Measurements from ENCODE around the gene ARMCX2. TPM values are rescaled to one million over a fixed set of nuclear protein-coding genes. Genes with fewer than 3 reads are reported as not detected.
"Not testable (repeated sequence)": the region's sequence is repeated elsewhere in the genome, so short reads cannot be mapped to it uniquely, and the experiment has no call there.

ARMCX2 gene
- total and polyA plus RNA-seq, 8 donors, result 4.2 to 35.3 (median 9.2) TPM

DNA sequence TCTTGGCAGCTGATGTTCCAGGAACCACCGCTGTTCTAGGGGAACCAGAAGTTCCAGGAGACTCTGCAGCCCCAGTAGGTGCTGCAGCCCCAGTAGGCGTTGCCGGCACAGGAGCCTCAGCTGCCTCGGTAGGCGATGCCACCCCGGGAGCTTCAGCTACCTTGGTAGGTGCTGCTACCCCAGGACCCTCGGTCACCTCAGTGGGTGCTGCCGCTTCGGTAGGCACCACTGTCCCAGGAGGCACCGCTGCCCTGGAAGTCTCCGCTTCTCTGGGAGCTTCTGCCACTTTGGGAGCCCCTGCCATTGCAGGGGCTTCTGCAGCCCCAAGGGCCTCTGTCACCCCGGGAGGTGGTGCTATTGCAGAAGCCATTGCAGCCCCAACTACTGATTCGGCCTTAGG, 2.8 kb downstream of the ARMCX2 start:
- H3K27me3 ChIP-seq, result peaks cover 0 to 5% (median 0%) of the 10 kb centered on the region in 3 donors
- intact Hi-C loops (cut with DNase I; ENCODE audit: low total_unique reads), result no loop called here
- H3K9me3 ChIP-seq, result no peaks in the 10 kb centered on the region
- DNase-seq, result no peak
- no peak for TF ChIP-seq POLR2A (IDR thresholded peaks at IDR 0.05)
- TF ChIP-seq POLR2AphosphoS5 (IDR thresholded peaks at IDR 0.05), result no peak
- TF ChIP-seq, protein P1, sequence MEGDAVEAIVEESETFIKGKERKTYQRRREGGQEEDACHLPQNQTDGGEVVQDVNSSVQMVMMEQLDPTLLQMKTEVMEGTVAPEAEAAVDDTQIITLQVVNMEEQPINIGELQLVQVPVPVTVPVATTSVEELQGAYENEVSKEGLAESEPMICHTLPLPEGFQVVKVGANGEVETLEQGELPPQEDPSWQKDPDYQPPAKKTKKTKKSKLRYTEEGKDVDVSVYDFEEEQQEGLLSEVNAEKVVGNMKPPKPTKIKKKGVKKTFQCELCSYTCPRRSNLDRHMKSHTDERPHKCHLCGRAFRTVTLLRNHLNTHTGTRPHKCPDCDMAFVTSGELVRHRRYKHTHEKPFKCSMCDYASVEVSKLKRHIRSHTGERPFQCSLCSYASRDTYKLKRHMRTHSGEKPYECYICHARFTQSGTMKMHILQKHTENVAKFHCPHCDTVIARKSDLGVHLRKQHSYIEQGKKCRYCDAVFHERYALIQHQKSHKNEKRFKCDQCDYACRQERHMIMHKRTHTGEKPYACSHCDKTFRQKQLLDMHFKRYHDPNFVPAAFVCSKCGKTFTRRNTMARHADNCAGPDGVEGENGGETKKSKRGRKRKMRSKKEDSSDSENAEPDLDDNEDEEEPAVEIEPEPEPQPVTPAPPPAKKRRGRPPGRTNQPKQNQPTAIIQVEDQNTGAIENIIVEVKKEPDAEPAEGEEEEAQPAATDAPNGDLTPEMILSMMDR (IDR thresholded peaks at IDR 0.05), result no peak
- no peak for TF ChIP-seq EP300 (IDR thresholded peaks at IDR 0.05)
- H3K36me3 ChIP-seq, result peaks cover 0 to 13% (median 4%) of the 10 kb centered on the region in 4 donors
- 83 to 100% (median 90%) methylated on average over 1 to 13 of the region's 13 CpGs for WGBS, 5 donors
- no peak overlapping the region for H3K4me3 ChIP-seq
- H3K4me1 ChIP-seq, result peaks cover 0 to 9% (median 2%) of the 10 kb centered on the region in 4 donors
- H3K27ac ChIP-seq, result no peak overlapping the region

DNA sequence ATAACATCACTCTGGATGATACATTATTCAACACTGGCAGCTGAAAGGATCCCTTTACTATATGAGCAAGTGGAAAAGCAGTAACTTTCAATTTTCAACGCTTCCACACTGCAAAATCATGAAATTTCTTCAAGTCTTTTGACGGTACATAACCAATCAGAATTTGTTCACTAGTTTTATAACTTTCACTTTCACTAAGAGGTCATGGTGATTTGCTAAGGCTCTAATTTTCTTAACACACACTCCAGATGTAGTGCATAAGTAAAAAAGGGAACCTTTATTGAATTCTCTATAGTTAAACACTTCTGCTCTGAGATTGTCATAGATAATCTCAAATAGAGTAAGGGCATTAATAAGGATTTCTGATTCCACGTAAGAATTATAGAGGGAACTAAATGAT, 4.1 kb downstream of the ARMCX2 start:
- H3K27me3 ChIP-seq, result peaks cover 0 to 5% (median 0%) of the 10 kb centered on the region in 3 donors
- 61 to 71% (median 65%) methylated on average over 3 of the region's 3 CpGs for WGBS, 5 donors
- no peak overlapping the region for H3K4me3 ChIP-seq
- peaks cover 0 to 13% (median 4%) of the 10 kb centered on the region in 4 donors for H3K36me3 ChIP-seq
- no peak for DNase-seq
- intact Hi-C loops (cut with DNase I; ENCODE audit: low total_unique reads), result no loop called here
- no peak overlapping the region for H3K27ac ChIP-seq
- no peaks in the 10 kb centered on the region for H3K9me3 ChIP-seq
- peaks cover 0 to 9% (median 2%) of the 10 kb centered on the region in 4 donors for H3K4me1 ChIP-seq
- TF ChIP-seq POLR2A (IDR thresholded peaks at IDR 0.05) (no peak), EP300 (IDR thresholded peaks at IDR 0.05) (no peak), POLR2AphosphoS5 (IDR thresholded peaks at IDR 0.05) (no peak)
- TF ChIP-seq, protein P1 (IDR thresholded peaks at IDR 0.05), result no peak

DNA sequence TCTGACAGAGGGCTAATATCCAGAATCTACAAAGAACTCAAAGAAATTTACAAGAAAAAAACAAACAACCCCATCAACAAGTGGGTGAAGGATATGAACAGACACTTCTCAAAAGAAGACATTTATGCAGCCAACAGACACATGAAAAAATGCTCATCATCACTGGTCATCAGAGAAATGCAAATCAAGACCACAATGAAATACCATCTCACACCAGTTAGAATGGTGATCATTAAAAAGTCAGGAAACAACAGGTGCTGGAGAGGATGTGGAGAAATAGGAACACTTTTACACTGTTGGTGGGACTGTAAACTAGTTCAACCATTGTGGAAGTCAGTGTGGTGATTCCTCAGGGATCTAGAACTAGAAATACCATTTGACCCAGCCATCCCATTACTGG, 11.9 kb downstream of the ARMCX2 start:
- H3K36me3 ChIP-seq; DNase-seq; H3K9me3 ChIP-seq; H3K4me3 ChIP-seq; H3K4me1 ChIP-seq; H3K27me3 ChIP-seq; intact Hi-C loops (cut with DNase I; ENCODE audit: low total_unique reads); H3K27ac ChIP-seq: not testable (repeated sequence)

DNA sequence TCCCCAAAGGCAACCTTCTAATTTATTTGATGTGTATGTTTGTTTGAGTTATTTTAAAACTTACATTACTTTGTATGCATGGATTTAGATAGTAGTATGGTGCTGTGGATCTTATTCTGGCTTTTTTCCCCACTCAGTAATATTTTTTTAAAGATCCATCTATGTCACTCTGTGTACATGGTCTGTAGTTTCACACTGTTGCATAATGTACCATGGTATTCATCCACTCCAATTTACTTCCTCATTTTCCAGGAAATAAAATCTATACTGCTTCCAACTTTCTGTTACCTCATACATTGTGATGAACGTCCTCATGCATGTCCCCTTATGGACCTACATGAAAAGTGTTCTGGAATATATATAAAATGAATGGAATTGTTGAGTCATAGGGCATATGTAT, 17.6 kb downstream of the ARMCX2 start:
- H3K9me3 ChIP-seq, result no peaks in the 10 kb centered on the region
- H3K27ac ChIP-seq, result no peak overlapping the region
- DNase-seq, result no peak
- no peak overlapping the region for H3K4me3 ChIP-seq
- no peaks in the 10 kb centered on the region for H3K27me3 ChIP-seq
- TF ChIP-seq, protein P1 (IDR thresholded peaks at IDR 0.05), result no peak
- TF ChIP-seq EP300 (IDR thresholded peaks at IDR 0.05), result no peak
- TF ChIP-seq POLR2AphosphoS5 (IDR thresholded peaks at IDR 0.05), result no peak
- TF ChIP-seq POLR2A (IDR thresholded peaks at IDR 0.05), result no peak
- 33 to 85% (median 51%) methylated on average over 1 of the region's 1 CpG for WGBS, 5 donors
- intact Hi-C loops (cut with DNase I; ENCODE audit: low total_unique reads), result no loop called here
- no peaks in the 10 kb centered on the region for H3K4me1 ChIP-seq
- no peaks in the 10 kb centered on the region for H3K36me3 ChIP-seq

DNA sequence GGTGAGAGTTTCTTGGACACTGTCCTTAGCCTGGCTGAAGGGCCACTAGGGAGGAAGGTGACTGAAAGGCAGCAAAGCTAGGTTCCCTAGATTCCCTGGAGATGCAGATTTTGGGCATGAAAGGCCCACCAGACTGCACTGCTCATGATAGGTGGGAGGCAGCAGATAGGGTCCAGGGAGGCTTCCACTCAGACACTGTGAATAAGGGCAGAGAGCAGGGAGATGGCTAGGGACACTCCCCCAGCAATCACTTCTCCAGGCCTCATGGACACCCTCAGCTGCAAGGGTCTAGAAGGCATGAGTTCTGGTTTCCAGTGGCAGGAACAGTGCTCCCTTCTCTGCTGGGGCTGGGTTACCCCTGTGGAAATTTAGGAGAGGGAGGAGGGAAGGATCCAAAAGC, 20.1 kb downstream of the ARMCX2 start:
- Histone ChIP-seq H3K27me3 (no peaks in the 10 kb centered on the region), H3K36me3 (peaks cover 0 to 4% (median 0%) of the 10 kb centered on the region in 4 donors), H3K4me3 (no peak overlapping the region), H3K27ac (no peak overlapping the region), H3K4me1 (no peaks in the 10 kb centered on the region), H3K9me3 (no peaks in the 10 kb centered on the region)
- intact Hi-C loops (cut with DNase I; ENCODE audit: low total_unique reads), result no loop called here
- no peak for DNase-seq
- no peak for TF ChIP-seq POLR2AphosphoS5 (IDR thresholded peaks at IDR 0.05)
- TF ChIP-seq, protein P1 (IDR thresholded peaks at IDR 0.05), result no peak
- no peak for TF ChIP-seq POLR2A (IDR thresholded peaks at IDR 0.05)
- TF ChIP-seq EP300 (IDR thresholded peaks at IDR 0.05), result no peak

All from stomach (tissue), 9 donors.